ENCODE results near the gene CLEC10A.

DNA sequence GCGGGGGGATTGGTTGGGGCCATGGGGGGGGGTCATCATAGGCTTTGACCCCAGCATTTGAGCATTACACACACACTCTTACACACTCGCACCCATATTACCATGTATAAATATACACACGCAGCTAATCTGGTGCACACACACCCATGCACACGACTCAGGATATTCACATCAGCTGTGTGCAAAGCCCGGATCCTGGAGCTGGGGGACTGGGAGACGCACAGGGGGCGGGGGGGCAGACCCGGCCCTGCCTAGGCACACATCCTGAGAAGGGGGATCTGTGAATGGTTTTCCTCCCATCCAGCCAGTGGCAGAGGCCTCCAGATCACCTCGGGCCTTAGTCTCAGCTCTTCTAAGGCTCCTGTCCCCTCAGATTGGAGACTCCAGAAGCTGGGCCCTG, 28.9 kb upstream of the CLEC10A start:
- no peak for TF ChIP-seq POLR2A (IDR thresholded peaks at IDR 0.05)
- TF ChIP-seq CTCF (IDR thresholded peaks at IDR 0.05): no peak
